HepG2 (cell line): ENCODE measurements around the gene FLAD1. TPM values are rescaled to one million over a fixed set of nuclear protein-coding genes. Genes with fewer than 3 reads are reported as not detected.

Source experiments
- AKNA ChIP-seq: sonication (generic); formaldehyde crosslinking; IDR thresholded peaks from 2 replicates; pipeline ENCODE4 v1.4.0; 2020; ENCODE audit warnings: missing genetic modification reagents, borderline replicate concordance
- MBD4 ChIP-seq: IDR thresholded peaks from 2 replicates; pipeline ENCODE4 v1.6.1; 2012; ENCODE audit warnings: low read length, inconsistent platforms, borderline replicate concordance
- SIX1 ChIP-seq: sonication (generic); formaldehyde crosslinking; IDR thresholded peaks from 2 replicates; pipeline ENCODE4 v1.4.0; 2020; ENCODE audit warnings: missing genetic modification reagents, borderline replicate concordance
- TERF1 ChIP-seq: sonication (generic); formaldehyde crosslinking; IDR thresholded peaks from 2 replicates; pipeline ENCODE4 v1.8.0; 2022; ENCODE audit warnings: mild to moderate bottlenecking, missing genetic modification reagents, moderate library complexity
- ZBTB4 ChIP-seq: sonication (generic); formaldehyde crosslinking; IDR thresholded peaks from 2 replicates; pipeline ENCODE4 v1.4.0; 2020; ENCODE audit warnings: missing genetic modification reagents, mild to moderate bottlenecking, borderline replicate concordance
- ZFP41 ChIP-seq: sonication (generic); formaldehyde crosslinking; IDR thresholded peaks from 2 replicates; pipeline ENCODE4 v1.4.0; 2020; ENCODE audit warnings: mild to moderate bottlenecking, missing genetic modification reagents, borderline replicate concordance
- ZFP91 ChIP-seq: sonication (generic); formaldehyde crosslinking; IDR thresholded peaks from 2 replicates; pipeline ENCODE4 v1.9.0; 2022; ENCODE audit warnings: missing genetic modification reagents, mild to moderate bottlenecking, borderline replicate concordance
- ZNF205 ChIP-seq: IDR thresholded peaks from 2 replicates; pipeline ENCODE4 v1.6.1; 2018; ENCODE audit warnings: missing biosample characterization, missing genetic modification reagents
- ZNF235 ChIP-seq: sonication (generic); formaldehyde crosslinking; IDR thresholded peaks from 2 replicates; pipeline ENCODE4 v1.8.1; 2023; ENCODE audit warnings: mild to moderate bottlenecking, missing genetic modification reagents, borderline replicate concordance
- ZNF362 ChIP-seq: sonication (generic); formaldehyde crosslinking; IDR thresholded peaks from 2 replicates; pipeline ENCODE4 v1.4.0; 2020; ENCODE audit warnings: missing genetic modification reagents, mild to moderate bottlenecking, borderline replicate concordance
- ZNF460 ChIP-seq: sonication (generic); formaldehyde crosslinking; IDR thresholded peaks from 2 replicates; pipeline ENCODE4 v1.5.1; 2020; ENCODE audit warnings: missing genetic modification reagents, mild to moderate bottlenecking, borderline replicate concordance
- ZXDC ChIP-seq: sonication (generic); formaldehyde crosslinking; IDR thresholded peaks from 2 replicates; pipeline ENCODE4 v1.5.0; 2020; ENCODE audit warnings: mild to moderate bottlenecking, missing genetic modification reagents
- polyA plus RNA-seq, 8 experiments: library from polyadenylated mRNA; depleted of rRNA in 3 of 8; stranded (reverse) in 7 of 8; unstranded in 1 of 8; fragments of >200 nt; fragmentation: Illumina TruSeq in 4 of 8; extraction: Trizol in 4 of 8; gene quantifications; 2 replicates each; pipeline versions ENCODE4 v1.2.1 to v1.2.3, GENCODE V29; 2011 to 2016; ENCODE audit warnings: low read depth in 4 of 8, missing spikeins in 1 of 8, mixed read lengths in 1 of 8; ENCODE audit not compliant: insufficient read depth in 1 of 8
- total RNA-seq, 5 experiments: library from RNA; depleted of rRNA; stranded (reverse); fragments of >200 nt; fragmentation: Illumina TruSeq; extraction: Trizol; gene quantifications; 2 replicates each; pipeline ENCODE4 v1.2.3, GENCODE V29; 2016; ENCODE audit warnings: low read depth in 1 of 5

FLAD1 gene
- total and polyA plus RNA-seq, 2 of the 13 experiments (the other 11 are each of a cell fraction or from before 2014, with no cell fraction given): 25.9 to 32.8 TPM

- TF ChIP-seq ZFP41 (CRISPR knock-in tag): no peak
- TF ChIP-seq ZNF460 (CRISPR knock-in tag): no peak
- TF ChIP-seq SIX1 (CRISPR knock-in tag): no peak
- TF ChIP-seq AKNA: no peak
- no peak for TF ChIP-seq ZNF235 (CRISPR knock-in tag)
- TF ChIP-seq ZFP91: peak; percentile 63; the same call in 1 of the 2 replicates
- no peak for TF ChIP-seq MBD4
- no peak for TF ChIP-seq ZNF205 (CRISPR knock-in tag)
- TF ChIP-seq TERF1: no peak
- no peak for TF ChIP-seq ZXDC (CRISPR knock-in tag)
- no peak for TF ChIP-seq ZBTB4 (CRISPR knock-in tag)
- no peak for TF ChIP-seq ZNF362 (CRISPR knock-in tag)
Measured at GRCh38 chr1:154974102-154974807, 8.9 kb upstream of the FLAD1 start, which contains the start of gene CKS1B (continued).
